ENCODE measurements around the gene PLK1. TPM values are rescaled to one million over a fixed set of nuclear protein-coding genes. Genes with fewer than 3 reads are reported as not detected.

Gene PLK1
- total RNA-seq, 1 donor from 2014 or later, result 2.6 TPM

GRCh38 chr16:23692190-23692837 is 13.6 kb downstream of the PLK1 start:
- no peaks in the 10 kb centered on the region for H3K9me3 ChIP-seq (ENCODE audit: control insufficient read depth in 3 of 3, low read length in 3 of 3)
- H3K27me3 ChIP-seq (ENCODE audit: control insufficient read depth in 3 of 3, insufficient read depth in 3 of 3, low read length in 3 of 3), result peaks cover 0 to 2% (median 0%) of the 10 kb centered on the region in 3 donors
- no peak overlapping the region for H3K4me3 ChIP-seq (ENCODE audit: low read length in 3 of 3)
- H3K9ac ChIP-seq (ENCODE audit: low read depth in 1 of 3, low read length in 3 of 3), result no peak overlapping the region
- H3K4me1 ChIP-seq (ENCODE audit: control insufficient read depth in 3 of 3, insufficient read depth in 3 of 3, low read length in 3 of 3), result peaks cover 10 to 15% (median 11%) of the 10 kb centered on the region in 3 donors
- H3K27ac ChIP-seq (ENCODE audit: low read depth, low read length), result no peak overlapping the region
- peaks cover 32 to 37% (median 34%) of the 10 kb centered on the region in 3 donors for H3K36me3 ChIP-seq (ENCODE audit: control insufficient read depth in 3 of 3, insufficient read depth in 3 of 3, low read length in 3 of 3)

DNA sequence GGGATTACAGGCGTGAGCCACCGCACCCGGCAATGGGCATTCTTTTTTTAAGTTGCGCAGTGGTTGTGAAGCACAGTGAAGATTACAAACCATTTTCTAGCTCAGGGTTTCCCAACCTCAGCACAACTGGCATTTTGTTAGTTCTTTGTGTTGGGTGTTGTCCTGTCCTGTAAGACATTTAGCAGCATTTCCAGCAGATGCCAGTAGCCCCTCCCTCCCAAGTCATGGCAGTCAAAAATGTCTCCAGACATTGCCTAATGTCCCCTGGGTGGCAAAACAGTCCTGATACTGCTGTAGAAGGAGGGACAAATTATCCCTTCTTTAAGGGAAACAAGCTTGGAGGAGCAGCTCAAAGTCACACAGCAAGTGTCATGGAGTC is 15.6 kb downstream of the PLK1 start:
- H3K4me3 ChIP-seq (ENCODE audit: low read length in 3 of 3), result no peak overlapping the region
- H3K36me3 ChIP-seq (ENCODE audit: control insufficient read depth in 3 of 3, insufficient read depth in 3 of 3, low read length in 3 of 3), result peaks cover 17 to 18% (median 18%) of the 10 kb centered on the region in 3 donors
- H3K4me1 ChIP-seq (ENCODE audit: control insufficient read depth in 3 of 3, insufficient read depth in 3 of 3, low read length in 3 of 3), result peaks cover 10 to 15% (median 11%) of the 10 kb centered on the region in 3 donors
- peaks cover 0 to 2% (median 0%) of the 10 kb centered on the region in 3 donors for H3K27me3 ChIP-seq (ENCODE audit: control insufficient read depth in 3 of 3, insufficient read depth in 3 of 3, low read length in 3 of 3)
- no peak overlapping the region for H3K9ac ChIP-seq (ENCODE audit: low read depth in 1 of 3, low read length in 3 of 3)
- H3K27ac ChIP-seq (ENCODE audit: low read depth, low read length), result no peak overlapping the region
- H3K9me3 ChIP-seq (ENCODE audit: control insufficient read depth in 3 of 3, low read length in 3 of 3), result no peaks in the 10 kb centered on the region

GRCh38 chr16:23694644-23695373 is 16.1 kb downstream of the PLK1 start:
- Histone ChIP-seq H3K9ac (ENCODE audit: low read depth in 1 of 3, low read length in 3 of 3) (no peak overlapping the region), H3K4me3 (ENCODE audit: low read length in 3 of 3) (peak overlapping the region in 2 of 3 donors; percentile 20 to 43), H3K36me3 (ENCODE audit: control insufficient read depth in 3 of 3, insufficient read depth in 3 of 3, low read length in 3 of 3) (peaks cover 12 to 13% (median 12%) of the 10 kb centered on the region in 3 donors), H3K9me3 (ENCODE audit: control insufficient read depth in 3 of 3, low read length in 3 of 3) (no peaks in the 10 kb centered on the region), H3K27me3 (ENCODE audit: control insufficient read depth in 3 of 3, insufficient read depth in 3 of 3, low read length in 3 of 3) (peaks cover 0 to 2% (median 0%) of the 10 kb centered on the region in 3 donors), H3K4me1 (ENCODE audit: control insufficient read depth in 3 of 3, insufficient read depth in 3 of 3, low read length in 3 of 3) (peaks cover 10 to 15% (median 11%) of the 10 kb centered on the region in 3 donors), H3K27ac (ENCODE audit: low read depth, low read length) (no peak overlapping the region)

DNA sequence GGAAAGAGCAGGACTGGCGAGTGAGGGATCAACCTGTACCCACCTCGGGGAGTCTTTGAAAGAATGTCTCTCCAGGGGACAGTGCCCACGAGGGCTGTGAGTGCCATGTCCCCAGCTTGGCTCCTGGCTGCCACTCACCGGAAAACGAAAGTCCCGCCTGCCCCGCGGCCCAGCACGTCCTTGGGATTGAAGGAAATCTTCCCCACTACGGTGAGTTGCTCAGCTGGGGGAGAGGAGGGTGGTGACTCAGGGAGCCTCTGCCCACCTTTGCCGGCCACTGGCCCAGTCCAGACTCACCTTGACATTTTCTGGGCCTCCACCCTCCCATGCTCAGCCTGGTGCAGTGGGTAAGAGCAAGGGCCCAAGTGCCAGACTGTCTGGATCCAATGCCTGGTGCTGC is 17.1 kb downstream of the PLK1 start:
- Histone ChIP-seq H3K36me3 (ENCODE audit: control insufficient read depth in 3 of 3, insufficient read depth in 3 of 3, low read length in 3 of 3) (peaks cover 2 to 7% (median 3%) of the 10 kb centered on the region in 3 donors), H3K27me3 (ENCODE audit: control insufficient read depth in 3 of 3, insufficient read depth in 3 of 3, low read length in 3 of 3) (peaks cover 0 to 2% (median 0%) of the 10 kb centered on the region in 3 donors), H3K9ac (ENCODE audit: low read depth in 1 of 3, low read length in 3 of 3) (no peak overlapping the region)

DNA sequence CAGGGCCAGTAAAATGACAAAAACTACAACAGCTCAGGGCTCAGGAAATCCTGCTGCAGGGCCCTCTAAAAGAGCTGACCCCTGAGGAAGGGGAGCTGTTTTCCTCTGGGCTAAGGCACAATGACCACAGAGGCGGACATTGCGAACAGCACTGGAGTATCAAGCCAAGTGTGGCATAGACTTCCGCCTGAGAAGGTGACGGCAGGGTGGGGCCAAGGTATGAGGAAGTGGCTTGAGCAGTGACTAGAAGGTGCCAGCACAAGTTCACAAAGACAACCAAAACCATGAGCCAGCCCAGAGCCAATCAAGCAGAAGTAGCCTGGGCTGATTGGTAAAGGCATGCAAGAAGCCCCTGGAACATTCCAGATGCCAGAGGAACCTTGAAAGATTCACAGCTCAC is 20.4 kb downstream of the PLK1 start:
- no peaks in the 10 kb centered on the region for H3K36me3 ChIP-seq (ENCODE audit: control insufficient read depth in 3 of 3, insufficient read depth in 3 of 3, low read length in 3 of 3)
- H3K4me3 ChIP-seq (ENCODE audit: low read length in 3 of 3), result no peak overlapping the region
- no peak overlapping the region for H3K27ac ChIP-seq (ENCODE audit: low read depth, low read length)
- no peaks in the 10 kb centered on the region for H3K9me3 ChIP-seq (ENCODE audit: control insufficient read depth in 3 of 3, low read length in 3 of 3)
- H3K9ac ChIP-seq (ENCODE audit: low read depth in 1 of 3, low read length in 3 of 3), result no peak overlapping the region
- H3K27me3 ChIP-seq (ENCODE audit: control insufficient read depth in 3 of 3, insufficient read depth in 3 of 3, low read length in 3 of 3), result peaks cover 0 to 2% (median 2%) of the 10 kb centered on the region in 3 donors
- peaks cover 0 to 4% (median 2%) of the 10 kb centered on the region in 3 donors for H3K4me1 ChIP-seq (ENCODE audit: control insufficient read depth in 3 of 3, insufficient read depth in 3 of 3, low read length in 3 of 3)

More for the DNA sequence above, 17.1 kb downstream of the PLK1 start:
- Histone ChIP-seq H3K27ac (ENCODE audit: low read depth, low read length) (no peak overlapping the region), H3K4me1 (ENCODE audit: control insufficient read depth in 3 of 3, insufficient read depth in 3 of 3, low read length in 3 of 3) (peaks cover 10 to 15% (median 11%) of the 10 kb centered on the region in 3 donors), H3K4me3 (ENCODE audit: low read length in 3 of 3) (no peak overlapping the region), H3K9me3 (ENCODE audit: control insufficient read depth in 3 of 3, low read length in 3 of 3) (no peaks in the 10 kb centered on the region)

DNA sequence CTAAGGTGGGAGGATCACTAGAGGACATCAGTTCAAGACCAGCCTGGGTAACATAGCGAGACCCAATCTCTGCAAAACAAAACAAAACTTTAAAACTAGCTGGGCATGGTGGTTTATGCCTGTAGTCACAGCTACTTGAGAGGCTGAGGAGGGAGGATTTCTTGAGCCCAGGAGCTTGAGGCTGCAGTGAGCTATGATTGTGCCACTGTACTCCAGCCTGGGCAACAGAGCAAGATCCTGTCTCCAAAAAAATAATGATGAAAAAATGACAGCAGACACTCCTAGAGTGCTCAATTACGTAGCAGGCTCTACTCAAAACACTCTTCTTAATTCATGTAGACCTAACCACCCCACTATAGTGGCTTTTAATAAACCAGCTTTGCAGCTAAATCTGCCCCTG is 21.4 kb downstream of the PLK1 start:
- Histone ChIP-seq H3K36me3 (ENCODE audit: control insufficient read depth in 3 of 3, insufficient read depth in 3 of 3, low read length in 3 of 3) (no peaks in the 10 kb centered on the region), H3K27me3 (ENCODE audit: control insufficient read depth in 3 of 3, insufficient read depth in 3 of 3, low read length in 3 of 3) (peaks cover 0 to 9% (median 2%) of the 10 kb centered on the region in 3 donors), H3K9ac (ENCODE audit: low read depth in 1 of 3, low read length in 3 of 3) (no peak overlapping the region), H3K27ac (ENCODE audit: low read depth, low read length) (no peak overlapping the region), H3K4me1 (ENCODE audit: control insufficient read depth in 3 of 3, insufficient read depth in 3 of 3, low read length in 3 of 3) (no peaks in the 10 kb centered on the region), H3K4me3 (ENCODE audit: low read length in 3 of 3) (no peak overlapping the region), H3K9me3 (ENCODE audit: control insufficient read depth in 3 of 3, low read length in 3 of 3) (peaks cover 0 to 2% (median 0%) of the 10 kb centered on the region in 3 donors)

DNA sequence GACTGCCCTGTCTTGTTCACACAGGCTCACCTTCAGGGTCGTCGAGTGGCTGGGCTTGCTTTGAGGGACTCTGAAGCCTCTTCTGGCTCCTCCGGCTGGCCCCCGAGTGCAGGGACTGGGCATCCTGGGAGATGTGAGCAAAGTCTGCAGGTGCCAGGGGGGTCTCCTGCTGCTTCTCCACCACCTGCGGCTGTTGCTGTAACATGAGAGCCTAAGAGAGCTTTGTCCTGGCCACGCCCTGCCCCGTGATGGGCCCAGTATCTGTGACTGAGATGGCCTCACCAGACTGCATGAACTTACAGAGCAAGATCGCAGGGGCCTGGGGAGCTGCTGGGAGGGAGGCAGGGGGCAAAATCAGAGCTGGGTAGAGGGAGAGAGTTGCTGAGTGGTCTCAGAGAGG is 21.8 kb downstream of the PLK1 start:
- H3K27me3 ChIP-seq (ENCODE audit: control insufficient read depth in 3 of 3, insufficient read depth in 3 of 3, low read length in 3 of 3), result peaks cover 0 to 10% (median 2%) of the 10 kb centered on the region in 3 donors
- no peak overlapping the region for H3K4me3 ChIP-seq (ENCODE audit: low read length in 3 of 3)
- H3K36me3 ChIP-seq (ENCODE audit: control insufficient read depth in 3 of 3, insufficient read depth in 3 of 3, low read length in 3 of 3), result no peaks in the 10 kb centered on the region
- H3K9ac ChIP-seq (ENCODE audit: low read depth in 1 of 3, low read length in 3 of 3), result no peak overlapping the region
- no peaks in the 10 kb centered on the region for H3K4me1 ChIP-seq (ENCODE audit: control insufficient read depth in 3 of 3, insufficient read depth in 3 of 3, low read length in 3 of 3)
- peaks cover 0 to 2% (median 0%) of the 10 kb centered on the region in 3 donors for H3K9me3 ChIP-seq (ENCODE audit: control insufficient read depth in 3 of 3, low read length in 3 of 3)
- H3K27ac ChIP-seq (ENCODE audit: low read depth, low read length), result no peak overlapping the region

GRCh38 chr16:23701045-23701444 is 22.4 kb downstream of the PLK1 start:
- H3K4me3 ChIP-seq (ENCODE audit: low read length in 3 of 3), result no peak overlapping the region
- no peaks in the 10 kb centered on the region for H3K36me3 ChIP-seq (ENCODE audit: control insufficient read depth in 3 of 3, insufficient read depth in 3 of 3, low read length in 3 of 3)
- H3K9ac ChIP-seq (ENCODE audit: low read depth in 1 of 3, low read length in 3 of 3), result no peak overlapping the region
- H3K9me3 ChIP-seq (ENCODE audit: control insufficient read depth in 3 of 3, low read length in 3 of 3), result peaks cover 0 to 2% (median 0%) of the 10 kb centered on the region in 3 donors
- peaks cover 0 to 8% (median 2%) of the 10 kb centered on the region in 3 donors for H3K27me3 ChIP-seq (ENCODE audit: control insufficient read depth in 3 of 3, insufficient read depth in 3 of 3, low read length in 3 of 3)
- H3K4me1 ChIP-seq (ENCODE audit: control insufficient read depth in 3 of 3, insufficient read depth in 3 of 3, low read length in 3 of 3), result no peaks in the 10 kb centered on the region
- no peak overlapping the region for H3K27ac ChIP-seq (ENCODE audit: low read depth, low read length)

DNA sequence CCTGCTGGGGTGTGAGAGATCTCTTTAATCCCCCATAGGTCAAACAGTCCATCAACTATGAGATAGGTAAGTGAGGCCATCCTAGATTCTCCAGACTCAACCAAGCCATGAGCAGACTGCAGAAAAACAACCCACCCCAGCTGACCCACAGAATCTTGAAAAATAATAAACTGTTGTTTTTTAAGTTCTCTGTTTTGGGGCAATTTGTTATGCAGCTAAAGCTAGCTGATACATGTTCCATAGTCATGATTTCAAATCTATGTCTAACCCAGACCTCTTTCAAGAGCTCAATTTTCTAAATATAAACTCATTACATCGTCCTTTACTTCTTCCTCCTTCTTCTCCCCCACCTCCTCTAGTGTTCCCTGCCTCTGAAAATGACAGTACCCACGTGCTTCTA is 24.3 kb downstream of the PLK1 start:
- Histone ChIP-seq H3K4me3 (ENCODE audit: low read length in 3 of 3) (no peak overlapping the region), H3K36me3 (ENCODE audit: control insufficient read depth in 3 of 3, insufficient read depth in 3 of 3, low read length in 3 of 3) (no peaks in the 10 kb centered on the region), H3K27me3 (ENCODE audit: control insufficient read depth in 3 of 3, insufficient read depth in 3 of 3, low read length in 3 of 3) (peaks cover 0 to 15% (median 2%) of the 10 kb centered on the region in 3 donors), H3K9ac (ENCODE audit: low read depth in 1 of 3, low read length in 3 of 3) (no peak overlapping the region), H3K9me3 (ENCODE audit: control insufficient read depth in 3 of 3, low read length in 3 of 3) (peaks cover 0 to 4% (median 2%) of the 10 kb centered on the region in 3 donors), H3K27ac (ENCODE audit: low read depth, low read length) (no peak overlapping the region), H3K4me1 (ENCODE audit: control insufficient read depth in 3 of 3, insufficient read depth in 3 of 3, low read length in 3 of 3) (no peaks in the 10 kb centered on the region)

All from skeletal muscle tissue (tissue), 4 donors.